ENCODE data around the gene PCCA.

Gene PCCA

DNA sequence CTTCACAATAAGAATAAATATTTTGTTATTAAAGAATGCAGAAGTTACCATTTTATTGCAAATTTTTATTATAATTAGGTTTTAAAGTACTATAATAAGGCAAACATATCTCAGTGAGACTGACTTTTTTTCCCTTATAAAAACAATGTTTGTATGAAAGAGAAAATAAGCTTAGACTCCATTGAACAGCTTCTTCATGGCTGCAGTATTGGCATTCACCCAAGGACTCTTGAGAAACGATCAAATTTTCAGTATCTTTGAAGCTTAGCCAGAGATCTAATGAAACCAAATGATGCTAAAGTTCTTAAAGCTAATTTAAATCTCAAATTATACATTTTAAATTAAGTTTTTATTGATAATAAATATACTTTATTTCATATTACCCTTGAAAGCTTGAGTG lies 371.4 kb downstream of the PCCA start:
- no peak overlapping the region for H3K4me3 ChIP-seq (ENCODE audit: low read depth, low read length)
- no peaks in the 10 kb centered on the region for H3K36me3 ChIP-seq
- TF ChIP-seq, protein P1, sequence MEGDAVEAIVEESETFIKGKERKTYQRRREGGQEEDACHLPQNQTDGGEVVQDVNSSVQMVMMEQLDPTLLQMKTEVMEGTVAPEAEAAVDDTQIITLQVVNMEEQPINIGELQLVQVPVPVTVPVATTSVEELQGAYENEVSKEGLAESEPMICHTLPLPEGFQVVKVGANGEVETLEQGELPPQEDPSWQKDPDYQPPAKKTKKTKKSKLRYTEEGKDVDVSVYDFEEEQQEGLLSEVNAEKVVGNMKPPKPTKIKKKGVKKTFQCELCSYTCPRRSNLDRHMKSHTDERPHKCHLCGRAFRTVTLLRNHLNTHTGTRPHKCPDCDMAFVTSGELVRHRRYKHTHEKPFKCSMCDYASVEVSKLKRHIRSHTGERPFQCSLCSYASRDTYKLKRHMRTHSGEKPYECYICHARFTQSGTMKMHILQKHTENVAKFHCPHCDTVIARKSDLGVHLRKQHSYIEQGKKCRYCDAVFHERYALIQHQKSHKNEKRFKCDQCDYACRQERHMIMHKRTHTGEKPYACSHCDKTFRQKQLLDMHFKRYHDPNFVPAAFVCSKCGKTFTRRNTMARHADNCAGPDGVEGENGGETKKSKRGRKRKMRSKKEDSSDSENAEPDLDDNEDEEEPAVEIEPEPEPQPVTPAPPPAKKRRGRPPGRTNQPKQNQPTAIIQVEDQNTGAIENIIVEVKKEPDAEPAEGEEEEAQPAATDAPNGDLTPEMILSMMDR (IDR thresholded peaks at IDR 0.05; ENCODE audit: low read depth, low read length) = no peak
- H3K27ac ChIP-seq = no peak overlapping the region
- no peak for DNase-seq
- no peaks in the 10 kb centered on the region for H3K27me3 ChIP-seq (ENCODE audit: insufficient read depth, low read depth, severe bottlenecking)
- H3K9me3 ChIP-seq (ENCODE audit: severe bottlenecking) = peaks cover 4% of the 10 kb centered on the region

DNA sequence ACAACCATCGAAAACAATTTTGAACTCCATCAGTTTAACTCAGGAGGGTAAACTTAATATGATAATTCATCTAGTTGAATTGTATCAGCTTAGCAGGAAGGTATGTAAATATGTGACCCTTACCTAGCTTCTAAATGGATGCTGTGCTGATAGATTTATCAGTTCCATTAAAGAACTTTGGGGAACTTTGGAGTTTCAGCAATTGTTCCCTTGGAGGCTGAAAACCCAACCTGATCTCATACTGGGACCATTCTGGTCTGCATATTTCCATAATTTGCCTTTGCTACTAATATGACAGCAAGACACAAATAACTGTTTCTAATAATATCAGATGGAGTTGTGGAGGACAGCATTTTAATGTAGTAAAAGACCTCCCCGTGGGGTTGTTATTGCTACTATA lies 371.9 kb downstream of the PCCA start:
- Histone ChIP-seq H3K27ac (no peak overlapping the region), H3K36me3 (no peaks in the 10 kb centered on the region), H3K9me3 (ENCODE audit: severe bottlenecking) (peaks cover 4% of the 10 kb centered on the region), H3K27me3 (ENCODE audit: insufficient read depth, low read depth, severe bottlenecking) (no peaks in the 10 kb centered on the region), H3K4me3 (ENCODE audit: low read depth, low read length) (no peak overlapping the region)
- DNase-seq = no peak
- TF ChIP-seq, protein P1 (IDR thresholded peaks at IDR 0.05; ENCODE audit: low read depth, low read length) = no peak

DNA sequence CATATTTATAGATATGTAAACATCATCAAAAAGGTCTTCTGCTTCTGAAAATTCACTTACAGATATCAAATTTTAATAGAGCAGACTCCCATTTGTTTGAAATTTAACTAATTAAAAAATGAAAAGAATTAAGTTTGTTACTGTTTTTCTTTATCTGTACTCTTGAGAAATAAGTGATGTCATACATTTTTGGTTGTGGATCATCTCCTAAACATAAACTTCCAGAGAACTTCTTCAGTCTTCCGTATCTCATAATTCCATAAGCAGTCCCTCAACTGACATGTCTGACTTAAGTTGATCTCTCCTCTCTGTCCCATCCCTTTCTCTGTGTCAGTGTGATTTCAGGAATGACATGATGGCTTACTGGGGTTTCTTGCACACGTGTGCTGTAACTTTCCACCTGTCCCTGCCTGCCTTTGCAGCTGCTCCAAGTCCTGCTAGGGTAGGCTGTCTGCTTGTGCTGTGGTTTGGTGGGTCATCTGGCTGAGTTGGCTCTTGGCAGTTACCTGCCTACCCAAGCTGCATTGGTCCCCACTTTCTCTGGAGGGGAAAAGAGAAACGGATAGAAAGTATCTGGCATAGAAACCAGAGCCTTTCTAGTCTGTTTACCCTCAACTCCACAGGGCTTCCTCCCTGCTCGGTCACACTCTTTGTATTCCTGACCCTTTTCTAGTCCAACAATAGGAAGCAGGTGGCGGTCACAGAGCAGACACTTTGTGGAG lies 372.6 kb downstream of the PCCA start:
- TF ChIP-seq, protein P1 (IDR thresholded peaks at IDR 0.05; ENCODE audit: low read depth, low read length) = no peak
- no peak for DNase-seq
- H3K27ac ChIP-seq = no peak overlapping the region

DNA sequence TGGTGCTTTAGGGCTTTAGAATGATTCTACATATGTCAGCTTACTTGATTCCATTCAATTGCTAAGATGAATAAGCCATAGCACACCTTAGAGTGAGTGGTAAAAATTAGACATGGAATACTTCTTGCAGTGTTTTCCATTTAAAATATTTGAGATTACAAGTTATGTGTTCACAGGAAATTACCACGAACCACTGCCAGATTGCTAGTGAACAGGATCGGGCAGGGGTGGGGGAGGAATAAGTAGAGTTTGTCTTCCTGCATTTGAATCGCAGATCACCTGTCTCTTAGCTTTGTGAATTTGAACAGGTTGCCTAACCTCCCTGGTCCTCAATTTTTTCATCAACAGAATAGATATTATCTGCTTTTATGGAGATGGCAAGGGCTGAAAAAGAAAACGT lies 375.1 kb downstream of the PCCA start:
- Histone ChIP-seq H3K4me3 (ENCODE audit: low read depth, low read length) (no peak overlapping the region), H3K9me3 (ENCODE audit: severe bottlenecking) (peaks cover 4% of the 10 kb centered on the region)

More for the DNA sequence above, 372.6 kb downstream of the PCCA start:
- H3K36me3 ChIP-seq = no peaks in the 10 kb centered on the region
- no peaks in the 10 kb centered on the region for H3K27me3 ChIP-seq (ENCODE audit: insufficient read depth, low read depth, severe bottlenecking)
- H3K9me3 ChIP-seq (ENCODE audit: severe bottlenecking) = peaks cover 4% of the 10 kb centered on the region
- H3K4me3 ChIP-seq (ENCODE audit: low read depth, low read length) = no peak overlapping the region

DNA sequence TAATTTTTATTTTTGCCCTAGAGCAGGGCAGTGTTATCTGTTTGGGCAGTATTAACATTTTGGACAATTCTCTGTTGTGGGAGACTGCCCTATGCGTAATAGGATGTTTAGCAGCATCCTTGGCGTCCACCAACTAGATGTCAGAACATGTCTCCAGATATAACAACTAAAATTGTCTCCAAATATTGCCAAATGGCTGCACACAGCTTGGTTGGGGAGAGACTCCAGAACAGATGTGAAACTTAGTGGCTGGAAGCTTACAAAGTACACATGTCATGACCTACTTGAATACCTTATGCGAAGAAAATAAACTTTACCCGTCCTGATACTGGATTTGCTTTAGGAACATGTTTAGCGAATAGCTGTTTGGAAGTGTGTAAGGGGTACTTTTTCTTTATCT lies 376.7 kb downstream of the PCCA start:
- DNase-seq = no peak
- Histone ChIP-seq H3K9me3 (ENCODE audit: severe bottlenecking) (no peaks in the 10 kb centered on the region), H3K36me3 (no peaks in the 10 kb centered on the region), H3K4me3 (ENCODE audit: low read depth, low read length) (no peak overlapping the region), H3K27ac (no peak overlapping the region), H3K27me3 (ENCODE audit: insufficient read depth, low read depth, severe bottlenecking) (no peaks in the 10 kb centered on the region)
- TF ChIP-seq, protein P1 (IDR thresholded peaks at IDR 0.05; ENCODE audit: low read depth, low read length) = no peak

More for the DNA sequence above, 375.1 kb downstream of the PCCA start:
- Histone ChIP-seq H3K36me3 (no peaks in the 10 kb centered on the region), H3K27ac (no peak overlapping the region), H3K27me3 (ENCODE audit: insufficient read depth, low read depth, severe bottlenecking) (no peaks in the 10 kb centered on the region)
- TF ChIP-seq, protein P1 (IDR thresholded peaks at IDR 0.05; ENCODE audit: low read depth, low read length) = no peak
- DNase-seq = no peak
